ENCODE results near the gene KLF6.

DNA sequence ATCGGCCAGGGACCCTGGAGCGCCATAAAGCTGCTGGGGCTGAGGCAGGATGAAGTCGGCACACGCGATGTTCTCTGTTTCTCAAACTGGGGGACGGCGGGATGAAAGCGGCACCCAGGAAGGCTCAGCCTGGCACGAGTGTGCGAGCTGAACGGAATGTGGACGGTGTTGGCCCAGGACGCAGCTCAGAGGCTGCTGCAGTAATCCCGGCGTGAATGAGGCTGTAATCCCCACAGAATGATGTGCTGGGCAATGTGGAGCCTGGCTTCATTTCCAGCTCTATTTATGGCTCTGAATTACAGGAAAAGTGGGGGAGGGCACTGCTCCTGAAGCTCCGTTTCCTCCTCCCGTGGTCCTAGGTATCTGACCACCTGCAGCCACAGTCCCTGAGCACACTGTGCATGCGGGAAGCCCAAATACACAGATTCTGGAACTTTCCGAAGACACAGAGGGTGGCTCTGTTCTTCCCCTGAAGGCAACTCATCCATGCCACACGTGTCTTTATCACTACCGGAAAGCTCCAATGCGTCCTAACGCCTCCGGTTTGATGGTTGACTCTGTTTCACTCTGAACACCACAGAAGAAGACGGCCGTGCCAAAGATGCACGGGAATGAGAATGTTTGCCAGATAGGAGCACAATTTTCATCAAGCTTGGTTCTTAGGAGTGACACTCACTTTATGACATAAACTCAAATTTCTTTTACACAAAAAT lies 37.6 kb downstream of the KLF6 start:
- TF ChIP-seq POLR2AphosphoS5 (IDR thresholded peaks at IDR 0.05; ENCODE audit: borderline replicate concordance, low read depth, low read length) (no peak), EZH2 (IDR thresholded peaks at IDR 0.05) (no peak)

Data from SK-N-MC (cell line).